PFSK-1 (cell line): Measurements from ENCODE around the gene DEFB113.

Source experiments
- FOXP2 ChIP-seq: optimal IDR thresholded peaks from 2 replicates; pipeline ENCODE3; 2011; ENCODE audit warnings: borderline replicate concordance, control low read depth, inconsistent platforms; ENCODE audit not compliant: insufficient read depth; ENCODE audit errors: extremely low read length, extremely low read depth
- POLR2AphosphoS5 ChIP-seq: IDR thresholded peaks from 2 replicates; pipeline ENCODE4 v1.6.1; 2012; ENCODE audit warnings: low read depth, mild to moderate bottlenecking, control low read depth, low read length, moderate library complexity
- SIN3A ChIP-seq: IDR thresholded peaks from 2 replicates; pipeline ENCODE4 v1.6.1; 2012; ENCODE audit warnings: mild to moderate bottlenecking, low read length, moderate library complexity, borderline replicate concordance; ENCODE audit not compliant: insufficient read depth
- TAF1 ChIP-seq: IDR thresholded peaks from 2 replicates; pipeline ENCODE4 v1.6.1; 2012; ENCODE audit warnings: low read length, control low read depth, borderline replicate concordance; ENCODE audit not compliant: insufficient read depth
- TF ChIP-seq, protein P1 (sequence below), 2 experiments: IDR thresholded peaks; 2 replicates each; pipeline versions ENCODE4 v1.6.1 to v1.8.0; 2011 to 2012; ENCODE audit warnings: low read depth in 2 of 2, low read length in 2 of 2, control low read depth in 1 of 2, inconsistent platforms in 1 of 2, mild to moderate bottlenecking in 1 of 2, moderate library complexity in 1 of 2; ENCODE audit not compliant: insufficient read depth in 1 of 2

Gene DEFB113

DNA sequence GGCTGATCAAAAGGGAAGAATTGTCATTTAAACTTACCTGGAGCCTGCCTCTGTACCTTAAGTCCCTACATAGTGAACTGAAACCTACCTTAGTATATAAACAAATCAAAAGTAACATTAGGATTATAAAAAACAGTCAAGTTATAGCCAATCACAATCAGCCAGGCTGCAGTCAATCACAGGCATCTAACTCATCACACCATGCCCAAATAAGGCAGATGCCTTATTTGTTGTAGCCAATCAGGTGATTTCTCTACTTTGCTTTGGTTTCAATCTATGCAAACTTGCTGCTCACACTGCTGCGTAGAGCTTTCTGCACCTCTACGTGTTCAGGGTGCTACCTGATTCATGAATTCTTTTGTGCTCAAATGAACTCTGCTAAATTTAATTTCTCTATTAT, 18.3 kb upstream of the DEFB113 start:
- TF ChIP-seq, protein P1, sequence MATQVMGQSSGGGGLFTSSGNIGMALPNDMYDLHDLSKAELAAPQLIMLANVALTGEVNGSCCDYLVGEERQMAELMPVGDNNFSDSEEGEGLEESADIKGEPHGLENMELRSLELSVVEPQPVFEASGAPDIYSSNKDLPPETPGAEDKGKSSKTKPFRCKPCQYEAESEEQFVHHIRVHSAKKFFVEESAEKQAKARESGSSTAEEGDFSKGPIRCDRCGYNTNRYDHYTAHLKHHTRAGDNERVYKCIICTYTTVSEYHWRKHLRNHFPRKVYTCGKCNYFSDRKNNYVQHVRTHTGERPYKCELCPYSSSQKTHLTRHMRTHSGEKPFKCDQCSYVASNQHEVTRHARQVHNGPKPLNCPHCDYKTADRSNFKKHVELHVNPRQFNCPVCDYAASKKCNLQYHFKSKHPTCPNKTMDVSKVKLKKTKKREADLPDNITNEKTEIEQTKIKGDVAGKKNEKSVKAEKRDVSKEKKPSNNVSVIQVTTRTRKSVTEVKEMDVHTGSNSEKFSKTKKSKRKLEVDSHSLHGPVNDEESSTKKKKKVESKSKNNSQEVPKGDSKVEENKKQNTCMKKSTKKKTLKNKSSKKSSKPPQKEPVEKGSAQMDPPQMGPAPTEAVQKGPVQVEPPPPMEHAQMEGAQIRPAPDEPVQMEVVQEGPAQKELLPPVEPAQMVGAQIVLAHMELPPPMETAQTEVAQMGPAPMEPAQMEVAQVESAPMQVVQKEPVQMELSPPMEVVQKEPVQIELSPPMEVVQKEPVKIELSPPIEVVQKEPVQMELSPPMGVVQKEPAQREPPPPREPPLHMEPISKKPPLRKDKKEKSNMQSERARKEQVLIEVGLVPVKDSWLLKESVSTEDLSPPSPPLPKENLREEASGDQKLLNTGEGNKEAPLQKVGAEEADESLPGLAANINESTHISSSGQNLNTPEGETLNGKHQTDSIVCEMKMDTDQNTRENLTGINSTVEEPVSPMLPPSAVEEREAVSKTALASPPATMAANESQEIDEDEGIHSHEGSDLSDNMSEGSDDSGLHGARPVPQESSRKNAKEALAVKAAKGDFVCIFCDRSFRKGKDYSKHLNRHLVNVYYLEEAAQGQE (IDR thresholded peaks at IDR 0.05; ENCODE audit: insufficient read depth in 1 of 2, low read depth in 2 of 2, low read length in 2 of 2): no peak
- TF ChIP-seq TAF1 (no peak), FOXP2 (no peak), SIN3A (no peak), POLR2AphosphoS5 (no peak)

DNA sequence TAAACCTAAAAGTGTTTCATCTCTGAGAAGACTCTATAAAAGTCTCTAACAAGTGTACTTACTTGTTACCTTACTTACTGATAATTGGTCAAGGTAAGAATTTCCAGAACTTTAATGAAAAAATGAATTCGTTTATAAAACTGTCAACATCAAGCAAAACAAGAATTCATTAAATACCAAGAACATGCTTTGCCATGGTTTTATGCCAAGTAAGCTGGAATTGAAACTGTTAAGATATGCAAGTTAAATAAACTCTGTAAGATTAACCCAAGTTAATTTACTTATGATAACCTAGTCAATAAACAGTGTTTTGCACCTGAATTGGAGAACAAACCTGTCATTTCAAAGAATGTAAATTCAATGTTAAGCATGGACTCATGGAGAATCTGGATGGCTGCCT, 17.1 kb upstream of the DEFB113 start:
- TF ChIP-seq SIN3A (no peak), FOXP2 (no peak), TAF1 (no peak), POLR2AphosphoS5 (no peak)
- TF ChIP-seq, protein P1 (IDR thresholded peaks at IDR 0.05; ENCODE audit: insufficient read depth in 1 of 2, low read depth in 2 of 2, low read length in 2 of 2): no peak

DNA sequence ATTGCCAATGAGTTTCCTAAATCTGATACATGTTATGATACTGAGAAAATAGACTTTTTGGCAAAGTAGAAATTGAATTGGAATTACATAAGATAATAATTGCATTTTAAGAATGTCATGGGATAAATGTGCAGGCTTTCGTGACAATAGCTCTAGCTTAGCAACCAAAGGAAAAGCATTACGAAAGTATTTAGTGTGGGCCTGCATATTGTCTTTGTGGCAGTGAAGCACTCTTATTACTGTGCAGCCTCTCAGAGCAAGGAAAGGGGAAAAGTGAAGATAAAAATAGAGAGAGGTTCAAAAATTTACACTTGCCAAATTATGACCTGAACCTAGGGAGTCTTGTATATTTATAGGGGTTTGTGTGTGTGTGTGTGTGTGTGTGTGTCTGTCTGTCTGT, 12.6 kb upstream of the DEFB113 start:
- TF ChIP-seq FOXP2 (no peak), TAF1 (no peak)
- TF ChIP-seq, protein P1 (IDR thresholded peaks at IDR 0.05; ENCODE audit: insufficient read depth in 1 of 2, low read depth in 2 of 2, low read length in 2 of 2): no peak

DNA sequence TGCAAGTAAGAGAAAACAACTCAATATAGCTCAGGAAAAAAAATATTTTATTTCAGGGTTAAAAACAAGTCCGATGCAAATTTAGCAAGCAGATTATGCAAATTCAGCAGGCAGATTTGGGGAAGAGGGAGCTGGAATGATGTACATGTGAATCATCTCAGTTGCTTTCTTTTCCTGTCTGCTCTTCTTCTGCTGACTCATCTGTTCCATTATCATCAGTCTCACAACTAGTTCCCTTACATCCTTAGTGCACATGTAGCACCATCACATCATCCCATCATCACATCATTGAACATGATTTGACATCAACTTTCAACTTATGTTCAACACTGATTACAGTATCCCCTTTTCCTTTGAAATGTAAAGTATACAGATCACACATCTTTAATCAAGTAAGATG, 11.5 kb upstream of the DEFB113 start:
- no peak for TF ChIP-seq SIN3A
- no peak for TF ChIP-seq TAF1
- no peak for TF ChIP-seq POLR2AphosphoS5
- no peak for TF ChIP-seq FOXP2
- TF ChIP-seq, protein P1 (IDR thresholded peaks at IDR 0.05; ENCODE audit: insufficient read depth in 1 of 2, low read depth in 2 of 2, low read length in 2 of 2): no peak

DNA sequence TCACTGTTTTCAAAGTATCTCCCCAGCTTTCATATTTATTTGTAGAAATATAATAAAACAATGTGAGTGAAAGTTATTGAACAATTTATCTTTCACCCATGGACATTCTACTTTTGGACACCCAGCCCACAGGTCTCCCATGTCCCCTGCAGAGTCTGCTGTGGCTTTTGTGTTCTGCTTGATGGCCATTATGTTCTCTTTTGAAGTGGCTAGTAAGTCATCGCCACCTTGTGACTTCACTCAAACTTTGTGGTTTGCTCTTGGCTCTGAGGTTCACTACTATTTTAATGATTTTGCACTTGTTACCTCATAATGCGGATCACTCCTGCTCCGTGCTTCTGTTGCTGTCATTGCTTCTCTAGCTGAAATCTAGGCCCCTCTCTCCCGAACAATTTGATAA, 10.2 kb upstream of the DEFB113 start:
- TF ChIP-seq SIN3A (no peak), FOXP2 (no peak), POLR2AphosphoS5 (no peak), TAF1 (no peak)
- TF ChIP-seq, protein P1 (IDR thresholded peaks at IDR 0.05; ENCODE audit: insufficient read depth in 1 of 2, low read depth in 2 of 2, low read length in 2 of 2): no peak
